GM12878 (cell line): Measurements from ENCODE around the gene PPP2R5A. TPM values are rescaled to one million over a fixed set of nuclear protein-coding genes. Genes with fewer than 3 reads are reported as not detected.

Experiments used
- ATAC-seq: fragments of 200-7000 bp; cut with Tn5 transposase; 3 replicates; pipeline ENCODE4 v1.9.1; 2020; ENCODE audit warnings: mild to moderate bottlenecking, moderate library complexity
- BruUV-seq: library from RNA; stranded (reverse); fragments of 400-500 nt; replicated peaks from 2 replicates; lab custom pipeline; 2021; lab: Mats Ljungman, UMichigan
- CTCF ChIA-PET: fragments of 300-600 bp; sonication (Branson Sonifier 250); formaldehyde crosslinking; extraction: SDS; loops from one replicate; lab custom pipeline; 2021; ENCODE audit warnings: inconsistent platforms; lab: Yijun Ruan, JAX
- POLR2A ChIA-PET: fragments of 350-600 bp; formaldehyde crosslinking; extraction: SDS; loops from one replicate; lab custom pipeline; 2021; ENCODE audit warnings: inconsistent platforms; lab: Charles Lee
- RAD21 ChIA-PET: fragments of 300-600 bp; sonication (Branson Sonifier 250); formaldehyde crosslinking; loops from one replicate; lab custom pipeline; 2023; ENCODE audit warnings: antibody characterized with exemption; ENCODE audit not compliant: unreplicated experiment; lab: Charles Lee
- SMC1A ChIA-PET: fragments of 300-600 bp; sonication (Branson Sonifier 250); formaldehyde crosslinking; loops from one replicate; lab custom pipeline; 2023; ENCODE audit not compliant: unreplicated experiment, uncharacterized antibody; lab: Charles Lee
- DNase-seq: peaks from one replicate; pipeline ENCODE4 v3.0.0-alpha.2; 2011; ENCODE audit warnings: low read depth, low spot score
- FAIRE-seq: peaks from 3 replicates; lab custom pipeline; 2011; peaks lifted over from hg19 to GRCh38; lab: Jason Lieb, UNC
- H2AFZ ChIP-seq: 2 replicates; pipeline ENCODE4 v1.6.0; 2011; ENCODE audit warnings: low read depth, low read length, control low read depth; ENCODE audit not compliant: control insufficient read depth
- H3K27ac ChIP-seq: 2 replicates; pipeline ENCODE4 v1.5.1; 2011; ENCODE audit warnings: control low read depth; ENCODE audit not compliant: control insufficient read depth, insufficient read depth
- H3K27me3 ChIP-seq, 2 experiments: replicated peaks in 1 of 2; 2 replicates each; pipeline versions ENCODE4 v1.6.0 to v1.6.1; 2011; ENCODE audit warnings: low read length in 1 of 2; ENCODE audit not compliant: control insufficient read depth in 2 of 2, insufficient read depth in 2 of 2
- H3K36me3 ChIP-seq, 2 experiments: 2 replicates each; pipeline ENCODE4 v1.5.1; 2011; ENCODE audit warnings: low read length in 1 of 2; ENCODE audit not compliant: control insufficient read depth in 2 of 2, insufficient read depth in 2 of 2
- H3K4me1 ChIP-seq: 2 replicates; pipeline ENCODE4 v1.6.1; 2011; ENCODE audit warnings: mild to moderate bottlenecking, low read length, moderate library complexity, mixed read lengths; ENCODE audit not compliant: control insufficient read depth, insufficient read depth
- H3K4me2 ChIP-seq: 2 replicates; pipeline ENCODE4 v1.6.0; 2011; ENCODE audit warnings: control low read depth; ENCODE audit not compliant: control insufficient read depth, insufficient read depth
- H3K4me3 ChIP-seq: fragments of 200-600 bp; sonication (generic); 2 replicates; pipeline ENCODE4 v1.5.1; 2016
- H3K79me2 ChIP-seq: 2 replicates; pipeline ENCODE4 v1.6.0; 2011; ENCODE audit warnings: low read length; ENCODE audit not compliant: control insufficient read depth, insufficient read depth
- H3K9ac ChIP-seq: 2 replicates; pipeline ENCODE4 v1.8.0; 2011; ENCODE audit warnings: low read length, control low read depth, mixed read lengths; ENCODE audit not compliant: control insufficient read depth, insufficient read depth
- H3K9me3 ChIP-seq: replicated peaks from 3 replicates; pipeline ENCODE4 v1.5.1; 2011; ENCODE audit warnings: mild to moderate bottlenecking, low read length; ENCODE audit not compliant: control insufficient read depth, insufficient read depth
- H4K20me1 ChIP-seq: 2 replicates; pipeline ENCODE4 v1.6.0; 2011; ENCODE audit not compliant: control insufficient read depth, insufficient read depth
- BRCA1 ChIP-seq: IDR thresholded peaks from 2 replicates; pipeline ENCODE4 v1.6.1; 2011; ENCODE audit warnings: low read depth, low read length, improper control_type of control experiment
- CHD1 ChIP-seq: IDR thresholded peaks from 2 replicates; pipeline ENCODE4 v1.6.1; 2012; ENCODE audit warnings: low read depth, low read length, improper control_type of control experiment
- ELK1 ChIP-seq: IDR thresholded peaks from 2 replicates; pipeline ENCODE4 v1.6.1; 2012; ENCODE audit warnings: low read depth, low read length, improper control_type of control experiment
- EP300 ChIP-seq, 2 experiments: fragments of 150-350 bp in 1 of 2; IDR thresholded peaks; 2 replicates each; pipeline ENCODE4 v1.6.1; 2011 to 2012; ENCODE audit warnings: low read depth in 2 of 2, low read length in 2 of 2, borderline replicate concordance in 1 of 2, improper control_type of control experiment in 1 of 2, inconsistent platforms in 1 of 2; ENCODE audit not compliant: control insufficient read depth in 1 of 2
- FOS ChIP-seq: IDR thresholded peaks from 3 replicates; pipeline ENCODE4 v1.6.1; 2011; ENCODE audit warnings: borderline replicate concordance; ENCODE audit not compliant: insufficient read length; ENCODE audit errors: extremely low read depth
- MEF2A ChIP-seq: IDR thresholded peaks from 2 replicates; pipeline ENCODE4 v1.6.1; 2011; ENCODE audit warnings: low read depth, mild to moderate bottlenecking, low read length, moderate library complexity; ENCODE audit not compliant: insufficient read depth
- PAX8 ChIP-seq: fragments of 450-650 bp; IDR thresholded peaks from 2 replicates; pipeline ENCODE4 v1.6.1; 2017; ENCODE audit warnings: mild to moderate bottlenecking, moderate library complexity
- PBX3 ChIP-seq: IDR thresholded peaks from 2 replicates; pipeline ENCODE4 v1.6.1; 2011; ENCODE audit warnings: mild to moderate bottlenecking, low read depth, low read length, moderate library complexity; ENCODE audit not compliant: insufficient replicate concordance
- SUZ12 ChIP-seq: fragments of 200-600 bp; sonication (generic); IDR thresholded peaks from one replicate; pipeline ENCODE4 v1.6.1; 2018; ENCODE audit warnings: antibody characterized with exemption, mild to moderate bottlenecking; ENCODE audit not compliant: unreplicated experiment
- ZNF24 ChIP-seq: fragments of 450-650 bp; IDR thresholded peaks from 2 replicates; pipeline ENCODE4 v1.6.1; 2017; ENCODE audit warnings: antibody characterized with exemption, mild to moderate bottlenecking
- WGBS: methylation state at CpG from one replicate; pipeline ENCODE4 v1.1.6; 2016; ENCODE audit warnings: low lambda C conversion rate; ENCODE audit not compliant: insufficient replicate concordance, insufficient coverage; ENCODE audit errors: missing lambda C conversion rate; 5-methylcytosine and 5-hydroxymethylcytosine counted together
- in situ Hi-C: fragments of 300-500 bp; cut with MboI; formaldehyde crosslinking; loops from 9 replicates; pipeline ENCODE4 v1.14.3; 2018; ENCODE audit warnings: mixed read lengths
- intact Hi-C: fragments of 100-400 bp; cut with micrococcal nuclease; formaldehyde crosslinking; loops from one replicate; pipeline ENCODE4 v1.14.2; 2022; ENCODE audit not compliant: unreplicated experiment
- polyA plus RNA-seq, 11 experiments: library from polyadenylated mRNA; depleted of rRNA in 4 of 11; unstranded in 6 of 11; stranded (reverse) in 5 of 11; fragments of >200 nt; fragmentation: Nextera tagmentation in 4 of 11; fragmentation: Illumina TruSeq in 1 of 11; extraction: Ambion mirVana in 4 of 11; extraction: Trizol in 1 of 11; gene quantifications; 1 replicate in 1 of 11; 2 replicates in 10 of 11; pipeline versions ENCODE4 v1.2.1 to v1.2.3, GENCODE V29; 2011 to 2016; ENCODE audit warnings: inconsistent platforms in 2 of 11, missing spikeins in 2 of 11, low read depth in 1 of 11
- total RNA-seq, 4 experiments: library from RNA; depleted of rRNA in 3 of 4; stranded (reverse); fragments of >200 nt in 3 of 4; fragmentation: Illumina TruSeq in 1 of 4; extraction: Trizol in 1 of 4; gene quantifications; 2 replicates each; pipeline versions ENCODE4 v1.2.1 to v1.2.3, GENCODE V29; 2013 to 2021
- TF ChIP-seq, protein P1 (sequence below): IDR thresholded peaks from 2 replicates; pipeline ENCODE4 v1.6.1; 2012; ENCODE audit warnings: mild to moderate bottlenecking, low read depth, low read length
- TF ChIP-seq, protein P2 (sequence below): fragments of 450-650 bp; IDR thresholded peaks from 2 replicates; pipeline ENCODE4 v1.6.1; 2017; ENCODE audit warnings: mild to moderate bottlenecking, moderate library complexity

PPP2R5A gene
- total and polyA plus RNA-seq, 10 of the 15 experiments (the other 5 are each of a cell fraction or from before 2014, with no cell fraction given) = 15.4 to 40.6 (median 32.5) TPM

- no peak overlapping the region for H3K27ac ChIP-seq
- BruUV-seq = no TSS peak
- no peaks in the 10 kb centered on the region for H3K4me1 ChIP-seq
- in situ Hi-C loops = no loop called here
- H3K4me3 ChIP-seq = no peak overlapping the region
- ChIA-PET RAD21 (no interaction called here), POLR2A (interaction anchor here (1.0 to 1.2 kb wide), 2 partner anchors 14 to 36 kb away, joined by 3 read pairs; no protein-coding TSS in a partner anchor), SMC1A (interaction anchor here (1.2 kb wide), 1 partner anchor 309 kb away, joined by 3 read pairs; no protein-coding TSS in a partner anchor), CTCF (interaction anchor here (1.2 to 7.3 kb wide), 2 partner anchors 11 to 77 kb away, joined by 4 to 60 read pairs; no protein-coding TSS in a partner anchor)
- H3K79me2 ChIP-seq = no peaks in the 10 kb centered on the region
- 100% methylated on average over 2 of the region's 2 CpGs for WGBS
- ATAC-seq (no peak), FAIRE-seq (no peak), DNase-seq (no peak)
- H3K9me3 ChIP-seq = no peaks in the 10 kb centered on the region
- no peak overlapping the region for H2AFZ ChIP-seq
- no peaks in the 10 kb centered on the region for H3K27me3 ChIP-seq
- intact Hi-C loops = no loop called here
- H3K9ac ChIP-seq = no peak overlapping the region
- H3K4me2 ChIP-seq = no peak overlapping the region
- no peaks in the 10 kb centered on the region for H4K20me1 ChIP-seq
- H3K36me3 ChIP-seq = peaks cover 20 to 45% of the 10 kb centered on the region in 2 experiments
- TF ChIP-seq, protein P1, sequence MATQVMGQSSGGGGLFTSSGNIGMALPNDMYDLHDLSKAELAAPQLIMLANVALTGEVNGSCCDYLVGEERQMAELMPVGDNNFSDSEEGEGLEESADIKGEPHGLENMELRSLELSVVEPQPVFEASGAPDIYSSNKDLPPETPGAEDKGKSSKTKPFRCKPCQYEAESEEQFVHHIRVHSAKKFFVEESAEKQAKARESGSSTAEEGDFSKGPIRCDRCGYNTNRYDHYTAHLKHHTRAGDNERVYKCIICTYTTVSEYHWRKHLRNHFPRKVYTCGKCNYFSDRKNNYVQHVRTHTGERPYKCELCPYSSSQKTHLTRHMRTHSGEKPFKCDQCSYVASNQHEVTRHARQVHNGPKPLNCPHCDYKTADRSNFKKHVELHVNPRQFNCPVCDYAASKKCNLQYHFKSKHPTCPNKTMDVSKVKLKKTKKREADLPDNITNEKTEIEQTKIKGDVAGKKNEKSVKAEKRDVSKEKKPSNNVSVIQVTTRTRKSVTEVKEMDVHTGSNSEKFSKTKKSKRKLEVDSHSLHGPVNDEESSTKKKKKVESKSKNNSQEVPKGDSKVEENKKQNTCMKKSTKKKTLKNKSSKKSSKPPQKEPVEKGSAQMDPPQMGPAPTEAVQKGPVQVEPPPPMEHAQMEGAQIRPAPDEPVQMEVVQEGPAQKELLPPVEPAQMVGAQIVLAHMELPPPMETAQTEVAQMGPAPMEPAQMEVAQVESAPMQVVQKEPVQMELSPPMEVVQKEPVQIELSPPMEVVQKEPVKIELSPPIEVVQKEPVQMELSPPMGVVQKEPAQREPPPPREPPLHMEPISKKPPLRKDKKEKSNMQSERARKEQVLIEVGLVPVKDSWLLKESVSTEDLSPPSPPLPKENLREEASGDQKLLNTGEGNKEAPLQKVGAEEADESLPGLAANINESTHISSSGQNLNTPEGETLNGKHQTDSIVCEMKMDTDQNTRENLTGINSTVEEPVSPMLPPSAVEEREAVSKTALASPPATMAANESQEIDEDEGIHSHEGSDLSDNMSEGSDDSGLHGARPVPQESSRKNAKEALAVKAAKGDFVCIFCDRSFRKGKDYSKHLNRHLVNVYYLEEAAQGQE = no peak
- no peak for TF ChIP-seq BRCA1
- TF ChIP-seq PAX8 = no peak
- no peak for TF ChIP-seq MEF2A
- no peak for TF ChIP-seq ZNF24
- no peak for TF ChIP-seq CHD1
- no peak for TF ChIP-seq SUZ12
- TF ChIP-seq FOS = no peak
- TF ChIP-seq EP300 (IDR thresholded peaks at IDR 0.05; ENCODE audit: borderline replicate concordance in 1 of 2, control insufficient read depth in 1 of 2, low read depth in 2 of 2, low read length in 2 of 2) = no peak
- TF ChIP-seq PBX3 = no peak
- TF ChIP-seq ELK1 = no peak
- TF ChIP-seq, protein P2, sequence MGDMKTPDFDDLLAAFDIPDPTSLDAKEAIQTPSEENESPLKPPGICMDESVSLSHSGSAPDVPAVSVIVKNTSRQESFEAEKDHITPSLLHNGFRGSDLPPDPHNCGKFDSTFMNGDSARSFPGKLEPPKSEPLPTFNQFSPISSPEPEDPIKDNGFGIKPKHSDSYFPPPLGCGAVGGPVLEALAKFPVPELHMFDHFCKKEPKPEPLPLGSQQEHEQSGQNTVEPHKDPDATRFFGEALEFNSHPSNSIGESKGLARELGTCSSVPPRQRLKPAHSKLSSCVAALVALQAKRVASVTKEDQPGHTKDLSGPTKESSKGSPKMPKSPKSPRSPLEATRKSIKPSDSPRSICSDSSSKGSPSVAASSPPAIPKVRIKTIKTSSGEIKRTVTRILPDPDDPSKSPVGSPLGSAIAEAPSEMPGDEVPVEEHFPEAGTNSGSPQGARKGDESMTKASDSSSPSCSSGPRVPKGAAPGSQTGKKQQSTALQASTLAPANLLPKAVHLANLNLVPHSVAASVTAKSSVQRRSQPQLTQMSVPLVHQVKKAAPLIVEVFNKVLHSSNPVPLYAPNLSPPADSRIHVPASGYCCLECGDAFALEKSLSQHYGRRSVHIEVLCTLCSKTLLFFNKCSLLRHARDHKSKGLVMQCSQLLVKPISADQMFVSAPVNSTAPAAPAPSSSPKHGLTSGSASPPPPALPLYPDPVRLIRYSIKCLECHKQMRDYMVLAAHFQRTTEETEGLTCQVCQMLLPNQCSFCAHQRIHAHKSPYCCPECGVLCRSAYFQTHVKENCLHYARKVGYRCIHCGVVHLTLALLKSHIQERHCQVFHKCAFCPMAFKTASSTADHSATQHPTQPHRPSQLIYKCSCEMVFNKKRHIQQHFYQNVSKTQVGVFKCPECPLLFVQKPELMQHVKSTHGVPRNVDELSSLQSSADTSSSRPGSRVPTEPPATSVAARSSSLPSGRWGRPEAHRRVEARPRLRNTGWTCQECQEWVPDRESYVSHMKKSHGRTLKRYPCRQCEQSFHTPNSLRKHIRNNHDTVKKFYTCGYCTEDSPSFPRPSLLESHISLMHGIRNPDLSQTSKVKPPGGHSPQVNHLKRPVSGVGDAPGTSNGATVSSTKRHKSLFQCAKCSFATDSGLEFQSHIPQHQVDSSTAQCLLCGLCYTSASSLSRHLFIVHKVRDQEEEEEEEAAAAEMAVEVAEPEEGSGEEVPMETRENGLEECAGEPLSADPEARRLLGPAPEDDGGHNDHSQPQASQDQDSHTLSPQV = no peak
Measured at GRCh38 chr1:212379366-212379765, 94.2 kb downstream of the PPP2R5A start.
